Lung microvascular endothelial cell (primary cell): ENCODE measurements around the gene PTPRN2. TPM values are rescaled to one million over a fixed set of nuclear protein-coding genes. Genes with fewer than 3 reads are reported as not detected.
"Not testable (repeated sequence)": the region's sequence is repeated elsewhere in the genome, so short reads cannot be mapped to it uniquely, and the experiment has no call there.

Experiments used
- DNase-seq, 2 donors: peaks; one replicate each; pipeline versions ENCODE4 v3.0.0 to v3.0.0-alpha.2; 2010; ENCODE audit warnings: low read depth in 2 of 2
- total RNA-seq: library from RNA; depleted of rRNA; stranded (reverse); fragments of >200 nt; gene quantifications from 2 replicates; pipeline ENCODE4 v1.2.1, GENCODE V29; 2014

Gene PTPRN2
- total RNA-seq, 1 donor from 2014 or later, result 4.6 TPM

DNA sequence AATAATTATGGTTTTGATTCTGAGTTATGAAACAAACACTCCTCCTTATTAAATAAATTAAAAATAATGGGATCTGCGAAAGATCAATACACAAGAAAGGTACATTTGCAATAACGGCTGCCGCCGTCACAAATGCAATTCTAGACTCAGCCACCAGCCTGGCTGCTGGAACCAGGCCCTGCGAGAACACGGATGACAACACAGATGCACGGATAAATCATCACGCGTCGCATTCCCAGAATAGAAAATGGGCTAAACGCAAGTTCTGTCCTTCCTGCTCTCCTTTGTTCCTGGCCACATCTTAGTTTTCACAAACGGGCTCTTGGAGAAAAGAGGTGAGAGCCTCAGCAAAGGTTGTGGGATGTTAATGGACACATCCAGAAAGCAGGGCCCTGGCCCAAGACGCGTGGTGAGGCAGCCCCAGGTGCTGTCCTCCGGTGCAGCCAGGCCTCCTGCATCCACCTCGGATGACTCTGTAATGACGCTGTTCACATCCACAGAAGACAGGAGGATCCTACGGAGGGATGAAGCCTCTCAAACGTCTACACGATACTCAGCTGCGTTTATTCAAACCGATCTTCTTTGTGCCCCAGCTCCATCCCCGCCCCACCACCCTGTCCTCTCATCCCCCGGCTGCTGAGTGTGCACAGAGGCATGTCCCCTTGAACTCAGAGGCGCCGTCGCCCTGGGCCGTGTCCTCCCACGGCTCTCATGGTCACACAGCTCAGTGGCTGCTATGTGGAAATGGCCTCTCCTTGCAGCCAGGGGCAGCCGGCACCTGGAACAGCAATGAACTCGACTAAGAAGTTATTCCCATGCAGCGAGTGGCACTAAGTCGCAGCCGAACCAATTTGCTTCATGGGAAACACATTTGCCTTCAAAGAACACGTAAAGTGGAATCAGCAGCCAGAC is 197.9 kb downstream of the PTPRN2 start:
- no peak for DNase-seq

DNA sequence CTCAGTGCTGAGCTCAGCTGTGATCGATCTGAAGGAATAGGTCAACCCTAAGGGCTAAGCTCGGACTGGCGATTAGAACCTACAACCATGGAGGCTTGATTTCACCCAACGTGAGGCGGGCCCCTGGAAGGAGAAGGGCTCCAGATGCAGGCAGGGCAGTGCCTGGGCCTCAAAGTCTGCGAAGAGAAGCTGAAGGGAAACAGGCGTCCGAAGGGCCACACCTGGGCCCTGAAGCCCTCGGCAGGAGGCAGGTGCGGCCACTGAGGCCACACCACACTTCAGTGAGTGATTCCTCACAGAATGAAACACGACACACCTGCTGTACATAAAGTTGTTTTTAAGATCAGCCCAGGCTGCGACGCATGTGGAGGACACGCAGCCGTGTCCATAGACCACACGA is 198.7 kb downstream of the PTPRN2 start:
- no peak for DNase-seq

DNA sequence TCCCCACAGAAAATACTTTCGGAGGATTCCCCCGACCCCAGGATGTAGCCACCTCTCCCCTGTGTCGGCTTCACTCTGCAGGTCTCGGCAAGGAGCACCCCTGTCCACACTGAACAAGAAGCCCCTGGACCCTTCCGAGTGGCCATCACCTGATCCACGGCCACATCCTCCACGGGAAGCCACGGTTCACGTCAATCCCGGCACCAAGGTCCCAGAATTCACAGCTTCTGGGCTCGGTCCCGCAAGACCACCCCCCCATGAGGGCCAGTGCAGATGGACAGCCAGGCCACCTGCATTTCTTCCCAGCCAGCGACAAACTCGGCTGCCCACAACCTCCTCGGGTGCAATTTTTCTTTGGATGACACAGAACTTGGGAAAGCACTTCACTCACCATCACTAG is 199.6 kb downstream of the PTPRN2 start:
- DNase-seq, result no peak

DNA sequence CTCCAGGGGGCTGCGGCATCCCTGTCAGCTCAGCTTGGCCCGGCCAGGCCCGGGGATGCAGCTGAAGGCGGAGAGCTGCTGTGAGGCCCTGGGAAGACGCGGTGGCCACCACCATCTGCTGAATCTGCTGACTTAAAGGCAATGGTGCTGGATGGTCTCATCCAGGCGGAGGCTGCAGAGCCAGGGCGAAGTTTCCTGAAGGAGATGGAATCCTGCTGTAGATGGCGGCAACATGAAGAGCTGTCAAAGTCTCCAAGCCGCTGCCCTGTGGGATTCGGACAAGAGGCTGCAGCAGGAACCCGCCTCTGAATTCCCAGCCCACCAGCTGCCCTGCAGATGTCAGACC is 200.1 kb downstream of the PTPRN2 start:
- DNase-seq, result no peak

DNA sequence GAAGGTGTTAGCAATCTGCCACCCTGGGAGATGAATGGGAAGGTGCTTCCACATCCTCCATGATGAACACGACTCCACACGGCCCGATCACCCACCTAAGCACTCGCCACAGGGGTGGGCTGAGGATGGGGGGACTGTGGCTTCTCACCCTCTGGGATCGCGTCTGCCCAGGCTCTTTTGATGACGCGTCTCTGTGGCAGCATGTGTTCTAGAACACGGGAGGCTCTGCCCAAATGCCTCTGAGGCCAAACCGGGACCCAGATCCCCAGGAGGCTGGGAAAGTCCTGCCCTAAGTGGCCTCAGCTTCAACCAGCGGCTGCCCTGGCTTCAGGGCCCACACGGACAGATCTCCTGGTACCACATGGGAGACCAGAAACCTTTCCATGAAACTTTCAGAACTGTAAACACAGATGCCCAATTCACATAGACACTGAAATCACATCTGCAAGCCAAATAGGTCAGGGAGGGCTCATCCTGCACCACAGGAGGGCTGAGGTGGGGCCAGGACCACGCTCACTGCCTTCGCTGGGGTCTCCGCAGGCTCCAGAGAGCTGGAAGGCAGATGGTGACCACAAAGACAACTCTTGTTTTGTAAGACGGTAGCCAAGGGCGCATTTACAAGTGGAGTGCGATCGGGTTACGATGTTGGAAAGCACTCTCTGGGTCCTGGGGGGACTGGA is 200.6 kb downstream of the PTPRN2 start:
- no peak for DNase-seq

DNA sequence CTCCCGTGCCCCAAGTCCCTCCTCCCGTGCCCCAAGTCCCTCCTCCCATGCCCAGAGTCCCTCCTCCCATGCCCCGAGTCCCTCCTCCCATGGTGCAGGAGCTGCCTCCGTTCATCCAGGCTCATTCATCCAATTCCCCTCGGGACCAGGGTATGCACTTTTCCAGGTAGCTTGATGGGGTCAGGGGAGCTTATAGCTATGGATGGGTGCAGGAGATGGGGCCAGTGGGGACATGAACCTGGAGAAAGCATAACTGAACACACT is 201.3 kb downstream of the PTPRN2 start:
- no peak for DNase-seq

DNA sequence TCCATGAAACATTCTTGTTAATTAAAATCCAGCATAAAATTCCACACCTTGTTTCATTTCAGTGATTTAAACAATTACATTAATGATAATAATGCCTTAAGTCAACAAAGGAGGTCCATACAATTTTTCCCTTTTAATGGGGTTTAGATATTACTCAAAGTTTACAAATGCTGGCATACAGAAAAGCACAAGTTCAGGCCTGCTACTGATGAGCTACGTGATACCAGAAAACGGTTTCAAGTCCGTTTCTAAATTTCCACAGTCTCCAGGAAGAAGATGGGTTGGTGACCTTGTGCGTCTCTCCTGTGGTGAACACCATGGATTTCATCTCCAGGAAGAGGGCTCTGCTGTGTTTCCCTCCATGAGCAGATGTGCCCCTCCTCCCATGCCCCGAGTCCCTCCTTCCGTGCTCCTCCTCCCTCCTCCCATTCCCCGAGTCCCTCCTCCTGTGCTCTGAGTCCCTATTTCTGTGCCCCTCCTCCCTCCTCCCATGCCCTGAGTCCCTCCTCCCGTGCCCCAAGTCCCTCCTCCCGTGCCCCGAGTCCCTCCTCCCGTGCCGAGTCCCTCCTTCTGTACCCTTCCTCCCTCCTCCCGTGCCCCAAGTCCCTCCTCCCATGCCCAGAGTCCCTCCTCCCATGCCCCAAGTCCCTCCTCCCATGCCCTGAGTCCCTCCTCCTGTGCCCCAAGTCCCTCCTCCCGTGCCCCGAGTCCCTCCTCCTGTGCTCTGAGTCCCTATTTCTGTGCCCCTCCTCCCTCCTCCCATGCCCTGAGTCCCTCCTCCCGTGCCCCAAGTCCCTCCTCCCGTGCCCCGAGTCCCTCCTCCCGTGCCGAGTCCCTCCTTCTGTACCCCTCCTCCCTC is 201.9 kb downstream of the PTPRN2 start:
- DNase-seq, result not testable (repeated sequence)

DNA sequence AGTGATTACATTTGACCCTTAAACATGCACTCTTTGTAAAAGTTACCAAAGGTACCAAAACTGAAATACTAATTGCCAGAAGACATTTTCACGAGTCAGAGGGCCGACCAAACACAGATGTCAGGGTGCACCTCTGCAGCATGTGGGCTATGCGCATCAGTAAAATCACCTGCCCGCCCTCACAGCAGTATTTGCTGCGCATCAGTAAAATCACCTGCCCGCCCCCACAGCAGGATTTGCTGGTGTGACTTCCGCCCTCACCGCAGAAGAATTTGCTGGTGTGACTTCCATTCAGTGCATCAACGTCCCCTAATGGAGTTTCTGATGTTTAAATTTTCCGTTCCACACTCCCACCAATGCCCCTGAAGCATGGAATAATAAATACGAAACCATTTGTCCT is 202.9 kb downstream of the PTPRN2 start:
- no peak for DNase-seq

DNA sequence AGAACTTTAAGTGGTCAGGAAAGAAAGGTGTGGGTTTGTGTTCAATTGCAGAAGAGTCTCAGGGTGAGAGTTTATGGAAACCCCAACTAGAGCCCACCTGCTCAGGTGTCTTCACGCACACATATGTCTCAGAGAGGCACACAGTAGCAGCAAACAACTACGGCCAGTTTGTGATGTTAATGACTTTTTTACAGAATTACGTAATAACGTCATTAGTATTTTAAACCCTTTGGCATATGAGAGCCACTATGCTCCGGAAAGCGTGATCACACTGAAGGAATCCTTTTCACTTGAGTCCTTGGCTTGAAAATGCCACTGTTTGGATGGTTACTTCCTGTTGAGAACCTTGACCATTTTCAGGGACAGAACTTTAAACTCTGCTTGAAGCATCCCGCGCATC is 204.0 kb downstream of the PTPRN2 start:
- no peak for DNase-seq

DNA sequence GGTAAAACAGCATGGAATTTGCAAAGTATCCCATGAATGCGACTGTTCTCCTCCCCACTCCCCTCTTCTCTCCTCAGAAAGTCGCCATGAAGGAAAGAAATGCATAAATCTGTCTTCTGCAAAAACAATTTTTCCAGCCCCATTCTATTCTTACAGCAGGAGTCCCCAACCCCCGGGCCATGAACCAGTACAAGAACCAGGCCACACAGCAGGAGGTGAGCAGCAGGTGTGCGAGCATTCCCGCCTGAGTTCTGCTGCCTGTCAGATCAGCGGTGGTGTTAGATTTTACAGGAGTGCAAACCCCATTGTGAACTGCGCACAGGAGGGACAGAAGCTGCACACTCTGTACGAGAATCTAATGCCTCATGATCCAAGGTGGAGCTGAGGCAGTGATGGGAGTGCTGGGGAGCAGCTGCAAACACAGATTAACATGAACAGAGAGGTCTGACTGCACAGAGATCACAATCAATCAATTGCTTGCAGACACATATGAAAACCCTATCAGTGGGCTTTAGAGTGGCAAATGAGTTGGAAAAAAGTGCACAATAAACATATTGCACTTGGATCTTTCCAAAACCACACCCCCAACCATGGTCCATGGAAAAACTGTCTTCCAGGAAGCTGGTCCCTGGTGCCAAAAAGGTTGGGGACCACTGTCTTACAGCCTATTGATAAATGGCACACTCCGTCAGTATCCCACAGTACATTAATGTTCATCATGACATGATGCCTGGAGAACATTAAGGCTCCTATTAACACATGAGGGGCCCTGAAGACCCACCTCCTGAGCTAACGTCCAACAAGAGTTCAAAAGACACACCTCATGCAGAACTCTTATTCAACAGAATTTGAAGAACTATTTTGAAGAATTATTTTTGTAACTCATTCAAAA is 205.0 kb downstream of the PTPRN2 start:
- DNase-seq, result no peak

DNA sequence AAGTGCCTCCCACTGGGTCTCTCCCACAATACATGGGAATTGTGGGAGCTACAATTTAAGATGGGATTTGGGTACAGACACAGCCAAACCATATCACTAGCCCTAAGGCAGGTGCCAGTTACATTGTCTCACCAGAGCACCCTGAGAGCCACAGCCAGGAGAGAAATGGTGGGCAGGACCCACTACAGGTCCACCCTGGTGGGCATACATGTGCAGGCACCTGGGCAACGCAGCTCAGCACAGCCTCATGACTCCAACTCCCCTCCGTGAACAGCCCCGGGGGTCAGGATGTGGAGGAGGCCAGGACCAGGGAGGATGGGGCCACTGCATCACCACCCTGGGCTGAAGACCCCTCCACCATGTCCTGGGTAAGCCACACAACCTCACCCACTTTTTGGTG is 205.7 kb downstream of the PTPRN2 start:
- no peak for DNase-seq

DNA sequence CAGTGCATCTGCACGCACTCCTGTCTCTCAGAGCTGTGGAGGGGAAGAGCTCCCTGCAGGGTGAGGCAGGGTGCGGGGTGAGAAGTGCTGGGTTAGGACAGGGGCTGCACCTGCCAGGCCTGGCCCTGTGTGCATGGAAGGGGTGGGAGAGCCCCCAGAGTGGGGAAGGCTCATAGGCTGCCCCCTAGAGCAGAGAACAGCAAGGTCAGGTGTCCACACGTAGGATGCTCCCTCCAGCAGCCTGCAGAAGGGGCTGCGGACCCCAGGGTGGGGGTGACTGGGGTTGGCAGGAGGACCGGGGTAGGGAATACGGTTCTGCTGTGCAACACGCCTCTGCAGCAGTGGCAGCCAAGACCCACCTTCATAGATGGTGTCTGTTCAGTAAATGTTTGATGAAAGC is 208.6 kb downstream of the PTPRN2 start:
- DNase-seq, result no peak

DNA sequence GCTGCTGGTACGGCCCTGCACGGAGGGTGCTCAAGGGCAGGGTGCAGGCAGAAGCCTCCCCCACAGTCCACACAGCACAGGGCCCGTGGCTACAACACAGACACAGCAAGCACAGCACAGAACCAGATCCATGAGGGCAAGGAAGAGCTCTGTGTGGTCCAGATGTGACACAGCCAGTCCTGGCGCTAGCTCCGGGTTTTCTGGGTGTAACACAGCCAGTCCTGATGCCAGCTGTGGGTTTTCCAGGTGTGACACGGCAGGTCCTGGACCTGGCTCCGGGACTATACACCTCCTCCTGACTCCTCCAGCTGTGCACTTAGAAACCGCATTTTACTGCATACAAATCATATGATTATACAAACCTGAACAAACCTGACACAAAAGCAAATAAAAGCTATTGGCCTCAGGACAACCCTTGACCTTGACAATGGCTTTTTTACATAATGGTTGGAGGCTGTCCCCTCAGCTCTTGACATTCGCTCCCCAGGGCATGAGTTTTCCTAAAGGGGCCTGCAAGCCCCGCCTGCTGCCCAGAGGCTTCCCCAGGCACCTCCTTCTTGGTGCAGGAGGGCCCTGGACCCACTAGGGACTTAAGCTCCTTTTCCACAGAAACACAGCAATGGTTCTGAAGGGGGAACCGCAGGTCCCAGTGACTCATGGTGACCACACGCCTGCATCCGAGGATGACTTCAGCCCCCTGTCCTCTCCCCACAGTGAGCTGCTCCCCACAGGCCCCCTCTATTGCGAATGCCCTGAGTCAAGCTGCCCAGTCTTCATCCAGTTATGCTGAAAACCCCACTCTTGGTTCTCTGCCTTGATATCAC is 209.6 kb downstream of the PTPRN2 start:
- DNase-seq, result no peak

DNA sequence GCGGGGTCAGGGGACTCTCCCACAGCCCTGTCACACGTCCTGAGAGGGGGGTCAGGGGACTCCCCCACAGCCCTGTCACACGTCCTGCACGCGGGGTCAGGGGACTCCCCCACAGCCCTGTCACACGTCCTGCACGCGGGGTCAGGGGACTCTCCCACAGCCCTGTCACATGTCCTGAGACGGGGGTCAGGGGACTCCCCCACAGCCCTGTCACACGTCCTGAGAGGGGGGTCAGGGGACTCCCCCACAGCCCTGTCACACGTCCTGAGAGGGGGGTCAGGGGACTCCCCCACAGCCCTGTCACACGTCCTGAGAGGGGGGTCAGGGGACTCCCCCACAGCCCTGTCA is 210.8 kb downstream of the PTPRN2 start:
- DNase-seq, result not testable (repeated sequence)

DNA sequence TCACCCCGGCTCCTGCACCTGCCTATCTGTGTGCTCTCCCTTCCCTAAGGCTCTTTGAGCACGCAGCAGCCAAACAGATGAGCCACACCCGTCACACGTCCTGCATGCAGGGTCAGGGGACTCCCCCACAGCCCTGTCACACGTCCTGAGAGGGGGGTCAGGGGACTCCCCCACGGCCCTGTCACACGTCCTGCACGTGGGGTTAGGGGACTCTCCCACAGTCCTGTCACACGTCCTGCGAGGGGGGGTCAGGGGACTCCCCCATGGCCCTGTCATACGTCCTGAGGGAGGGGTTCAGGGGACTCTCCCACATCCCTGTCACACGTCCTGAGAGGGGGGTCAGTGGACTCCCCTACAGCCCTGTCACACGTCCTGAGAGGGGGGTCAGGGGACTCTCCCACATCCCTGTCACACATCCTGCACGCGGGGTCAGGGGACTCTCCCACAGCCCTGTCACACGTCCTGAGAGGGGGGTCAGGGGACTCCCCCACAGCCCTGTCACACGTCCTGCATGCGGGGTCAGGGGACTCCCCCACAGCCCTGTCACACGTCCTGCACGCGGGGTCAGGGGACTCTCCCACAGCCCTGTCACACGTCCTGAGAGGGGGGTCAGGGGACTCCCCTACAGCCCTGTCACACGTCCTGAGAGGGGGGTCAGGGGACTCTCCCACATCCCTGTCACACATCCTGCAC is 211.3 kb downstream of the PTPRN2 start:
- not testable (repeated sequence) for DNase-seq

DNA sequence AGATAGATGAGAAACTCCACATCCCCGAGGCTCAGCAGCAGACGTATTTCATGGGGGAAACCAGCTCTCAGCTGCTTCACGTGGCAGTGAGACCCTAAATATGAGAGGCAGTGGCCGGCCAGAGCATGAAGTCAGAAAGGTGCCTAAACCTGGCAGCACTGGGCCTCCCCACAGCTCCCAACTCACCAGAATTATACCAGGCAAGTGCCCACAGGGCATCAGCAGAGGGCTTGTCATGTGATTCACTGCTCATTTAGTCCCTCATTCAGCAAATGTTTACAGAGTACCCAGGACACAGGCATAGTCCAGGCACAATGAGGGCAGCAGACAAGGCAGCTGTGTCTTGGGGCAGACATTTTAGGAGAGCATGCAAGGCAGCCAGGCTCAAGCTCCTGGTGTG is 212.6 kb downstream of the PTPRN2 start:
- no peak for DNase-seq

DNA sequence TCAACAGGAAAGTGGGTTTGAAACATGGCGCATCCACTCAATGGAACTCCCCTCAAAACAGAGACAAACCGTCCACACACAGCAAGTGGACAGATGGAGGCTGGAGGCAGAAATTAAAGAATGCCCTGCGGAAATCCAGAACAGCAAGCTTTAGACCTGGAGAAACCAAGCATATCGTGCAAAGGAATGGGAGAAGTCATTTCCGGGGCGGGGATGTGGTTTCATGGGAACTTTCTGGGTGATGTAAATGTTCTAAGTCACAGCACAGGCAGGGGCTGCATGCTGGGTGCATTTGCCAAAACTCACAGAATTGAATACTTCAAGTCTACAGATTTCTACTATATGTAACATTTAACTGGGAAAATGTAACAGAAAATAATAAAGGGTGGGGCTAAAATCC is 213.0 kb downstream of the PTPRN2 start:
- DNase-seq, result no peak

DNA sequence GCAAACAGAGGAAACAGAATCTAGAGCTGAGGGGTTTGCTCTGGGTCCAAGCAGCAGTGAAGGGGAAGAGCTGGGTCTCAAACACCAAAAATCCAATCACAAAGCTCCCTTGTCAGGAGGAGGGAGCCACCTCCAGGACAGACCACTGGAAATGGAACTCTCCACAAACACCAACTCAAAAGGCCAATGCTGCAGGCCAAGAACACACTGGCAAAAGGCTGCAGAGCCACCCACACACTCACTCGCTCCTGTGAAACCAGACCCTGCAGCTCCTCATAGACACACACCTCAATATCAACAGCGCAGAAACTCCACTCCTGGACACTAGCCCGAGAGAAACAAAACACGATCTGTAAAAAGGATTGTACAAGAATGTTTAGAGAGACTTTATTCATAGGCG is 213.5 kb downstream of the PTPRN2 start:
- DNase-seq, result no peak

DNA sequence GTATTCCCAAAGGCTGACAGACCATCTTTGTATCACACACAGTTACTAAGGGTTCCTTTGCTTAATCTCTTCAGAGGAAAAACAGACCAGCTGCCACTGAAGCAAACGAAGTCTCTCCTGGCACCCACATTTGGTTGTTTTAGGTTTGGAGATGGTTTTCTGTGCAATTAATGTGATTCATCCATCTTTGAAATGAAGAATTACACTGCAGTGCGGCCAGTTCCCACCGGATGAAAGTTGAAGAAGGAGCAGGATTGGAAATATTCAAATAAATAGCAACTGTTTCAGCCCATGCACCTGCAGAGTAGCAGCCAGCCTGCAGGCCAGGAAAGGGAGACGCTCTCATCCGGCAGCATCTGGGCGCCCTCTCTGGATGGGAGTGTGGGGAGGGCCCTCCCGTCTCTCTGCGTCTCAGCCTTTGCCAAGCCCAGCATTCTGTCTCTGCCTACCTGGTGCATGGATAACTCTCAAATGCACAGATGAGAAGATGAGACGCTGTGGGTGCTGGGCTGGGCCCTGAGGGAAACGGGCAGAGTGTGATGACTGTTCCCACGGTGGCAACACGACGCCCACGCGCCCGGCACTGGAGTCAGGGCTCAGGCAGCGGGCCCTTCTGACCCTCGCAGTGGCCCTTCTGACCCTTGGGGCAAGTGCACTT is 214.0 kb downstream of the PTPRN2 start:
- no peak for DNase-seq
